Measurements from ENCODE around the gene RXRA.

DNA sequence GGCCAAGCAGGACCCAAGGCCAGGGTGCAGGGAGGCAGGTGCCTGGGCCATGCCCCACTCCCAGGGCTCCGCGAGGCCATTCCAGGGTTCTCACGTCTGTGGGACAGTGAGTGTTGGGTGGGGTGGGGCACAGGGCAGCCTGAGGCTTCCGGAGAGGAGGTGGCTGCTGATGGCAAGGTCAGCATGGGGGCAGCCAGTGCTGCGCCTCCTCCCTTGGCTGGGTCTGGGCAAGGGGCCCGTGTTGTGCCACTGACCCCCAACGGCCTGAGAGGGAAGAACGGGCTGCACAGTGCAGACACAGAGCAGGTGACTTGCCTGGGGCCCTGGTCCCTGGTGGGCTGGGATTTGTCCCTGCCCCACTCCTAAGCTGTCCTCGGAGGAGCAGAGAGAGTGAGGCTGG is 82.1 kb downstream of the RXRA start:
- TF ChIP-seq, protein P1, sequence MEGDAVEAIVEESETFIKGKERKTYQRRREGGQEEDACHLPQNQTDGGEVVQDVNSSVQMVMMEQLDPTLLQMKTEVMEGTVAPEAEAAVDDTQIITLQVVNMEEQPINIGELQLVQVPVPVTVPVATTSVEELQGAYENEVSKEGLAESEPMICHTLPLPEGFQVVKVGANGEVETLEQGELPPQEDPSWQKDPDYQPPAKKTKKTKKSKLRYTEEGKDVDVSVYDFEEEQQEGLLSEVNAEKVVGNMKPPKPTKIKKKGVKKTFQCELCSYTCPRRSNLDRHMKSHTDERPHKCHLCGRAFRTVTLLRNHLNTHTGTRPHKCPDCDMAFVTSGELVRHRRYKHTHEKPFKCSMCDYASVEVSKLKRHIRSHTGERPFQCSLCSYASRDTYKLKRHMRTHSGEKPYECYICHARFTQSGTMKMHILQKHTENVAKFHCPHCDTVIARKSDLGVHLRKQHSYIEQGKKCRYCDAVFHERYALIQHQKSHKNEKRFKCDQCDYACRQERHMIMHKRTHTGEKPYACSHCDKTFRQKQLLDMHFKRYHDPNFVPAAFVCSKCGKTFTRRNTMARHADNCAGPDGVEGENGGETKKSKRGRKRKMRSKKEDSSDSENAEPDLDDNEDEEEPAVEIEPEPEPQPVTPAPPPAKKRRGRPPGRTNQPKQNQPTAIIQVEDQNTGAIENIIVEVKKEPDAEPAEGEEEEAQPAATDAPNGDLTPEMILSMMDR (IDR thresholded peaks at IDR 0.05), result no peak
- TF ChIP-seq POLR2A (IDR thresholded peaks at IDR 0.05) (no peak), POLR2AphosphoS5 (IDR thresholded peaks at IDR 0.05; ENCODE audit: insufficient read depth in 1 of 2, low read depth in 1 of 2) (no peak)

Measured in vagina (tissue), 2 donors.